Erythroblast (primary cell): Measurements from ENCODE around the gene TMEM69.

Experiments used
- GATA1 ChIP-seq: IDR thresholded peaks from 2 replicates; pipeline ENCODE4 v1.6.1; 2011; ENCODE audit warnings: low read depth, mild to moderate bottlenecking, control low read depth, low read length, moderate library complexity
- POLR2A ChIP-seq: IDR thresholded peaks from 2 replicates; pipeline ENCODE4 v1.6.1; 2011; ENCODE audit warnings: mild to moderate bottlenecking, low read length

DNA sequence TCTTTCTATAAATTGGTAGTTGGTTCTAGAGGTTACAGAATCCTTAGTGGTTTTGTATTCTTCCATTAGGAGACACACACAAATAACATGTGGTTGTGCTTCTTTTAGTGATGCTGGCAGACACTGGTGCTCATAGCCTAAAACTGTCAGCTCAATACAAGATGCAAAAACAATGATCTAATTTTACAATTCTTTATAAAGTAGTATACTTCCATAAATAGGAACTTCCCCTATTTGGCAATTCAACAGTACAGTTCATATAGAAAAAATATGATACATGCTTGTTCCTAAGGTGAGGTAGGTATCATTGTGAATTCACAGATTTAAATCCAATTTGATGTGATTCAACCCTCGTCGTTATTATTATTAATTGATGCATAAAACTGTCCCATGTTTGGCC lies 43.3 kb upstream of the TMEM69 start:
- TF ChIP-seq POLR2A = no peak
- no peak for TF ChIP-seq GATA1
